ENCODE measurements around the gene WSCD2. TPM values are rescaled to one million over a fixed set of nuclear protein-coding genes. Genes with fewer than 3 reads are reported as not detected.

The WSCD2 gene
- total RNA-seq, 1 donor from 2014 or later: 72.9 TPM

DNA sequence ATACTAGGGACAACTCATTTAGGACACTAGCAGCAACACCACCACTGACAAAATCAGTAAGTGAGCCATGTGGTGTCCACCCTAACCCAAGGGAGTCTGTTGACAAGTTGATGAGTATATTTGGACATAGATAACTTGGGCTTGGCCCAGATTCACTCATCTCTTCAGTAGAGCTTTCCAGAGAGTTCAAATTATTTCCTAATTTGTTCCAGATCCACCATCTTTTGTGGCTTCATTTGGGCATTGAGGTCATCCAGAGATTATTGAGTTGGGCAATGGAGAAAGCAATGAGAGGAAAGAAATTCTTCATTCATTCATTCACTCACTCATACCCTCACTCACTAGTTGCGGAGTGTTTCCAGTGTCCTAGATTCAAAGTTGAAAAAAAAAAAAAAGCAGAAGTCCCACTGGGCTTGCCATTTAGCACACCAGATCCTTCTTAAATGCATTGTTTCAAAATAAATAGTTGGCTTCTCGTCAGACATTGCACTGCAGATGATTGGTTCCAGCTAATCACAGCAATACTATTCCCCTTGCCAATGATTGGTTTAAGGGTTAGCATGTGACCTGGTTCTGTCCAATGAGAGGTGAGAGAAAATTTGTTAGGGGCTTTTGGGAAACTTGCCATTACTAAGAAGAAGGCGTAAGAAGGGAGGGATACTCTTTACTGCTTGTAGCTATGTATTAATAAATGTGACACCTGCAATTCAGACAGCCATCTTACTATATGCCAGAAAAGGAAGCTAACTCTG is 31.8 kb upstream of the WSCD2 start:
- TF ChIP-seq, protein P1, sequence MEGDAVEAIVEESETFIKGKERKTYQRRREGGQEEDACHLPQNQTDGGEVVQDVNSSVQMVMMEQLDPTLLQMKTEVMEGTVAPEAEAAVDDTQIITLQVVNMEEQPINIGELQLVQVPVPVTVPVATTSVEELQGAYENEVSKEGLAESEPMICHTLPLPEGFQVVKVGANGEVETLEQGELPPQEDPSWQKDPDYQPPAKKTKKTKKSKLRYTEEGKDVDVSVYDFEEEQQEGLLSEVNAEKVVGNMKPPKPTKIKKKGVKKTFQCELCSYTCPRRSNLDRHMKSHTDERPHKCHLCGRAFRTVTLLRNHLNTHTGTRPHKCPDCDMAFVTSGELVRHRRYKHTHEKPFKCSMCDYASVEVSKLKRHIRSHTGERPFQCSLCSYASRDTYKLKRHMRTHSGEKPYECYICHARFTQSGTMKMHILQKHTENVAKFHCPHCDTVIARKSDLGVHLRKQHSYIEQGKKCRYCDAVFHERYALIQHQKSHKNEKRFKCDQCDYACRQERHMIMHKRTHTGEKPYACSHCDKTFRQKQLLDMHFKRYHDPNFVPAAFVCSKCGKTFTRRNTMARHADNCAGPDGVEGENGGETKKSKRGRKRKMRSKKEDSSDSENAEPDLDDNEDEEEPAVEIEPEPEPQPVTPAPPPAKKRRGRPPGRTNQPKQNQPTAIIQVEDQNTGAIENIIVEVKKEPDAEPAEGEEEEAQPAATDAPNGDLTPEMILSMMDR (conservative IDR thresholded peaks at IDR 0.05): no peak
- H3K4me3 Mint-ChIP-seq: no peak overlapping the region
- H3K36me3 Mint-ChIP-seq: no peaks in the 10 kb centered on the region
- H3K4me1 Mint-ChIP-seq (ENCODE audit: unreplicated experiment): peaks cover 6% of the 10 kb centered on the region
- no peak overlapping the region for H3K27ac Mint-ChIP-seq
- H3K9me3 Mint-ChIP-seq: no peaks in the 10 kb centered on the region
- DNase-seq (ENCODE audit: extremely low spot score, unreplicated experiment): no peak
- peaks cover 53% of the 10 kb centered on the region for H3K27me3 Mint-ChIP-seq

DNA sequence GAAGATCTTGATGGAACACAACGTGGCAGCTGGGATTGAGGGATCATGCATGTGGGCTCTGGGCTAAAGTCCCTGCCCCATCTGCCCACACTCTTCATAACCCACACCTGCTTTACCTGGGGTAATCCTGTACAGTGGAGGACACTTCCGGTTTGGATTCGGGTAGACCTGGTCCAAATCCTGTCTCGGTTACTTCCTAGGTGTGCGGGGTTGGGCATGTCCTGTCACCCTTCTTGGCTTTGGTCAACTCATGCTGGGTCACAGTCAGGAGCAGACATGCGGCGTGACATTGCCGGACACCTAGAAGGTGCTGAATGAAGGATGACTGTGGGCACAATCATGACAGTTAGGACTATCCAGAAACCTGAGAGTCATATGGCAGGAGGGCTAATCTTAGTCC is 30.7 kb upstream of the WSCD2 start:
- Mint-ChIP-seq H3K4me3 (no peak overlapping the region), H3K9me3 (no peaks in the 10 kb centered on the region), H3K4me1 (ENCODE audit: unreplicated experiment) (peaks cover 6% of the 10 kb centered on the region), H3K27ac (no peak overlapping the region), H3K36me3 (no peaks in the 10 kb centered on the region), H3K27me3 (peaks cover 45% of the 10 kb centered on the region)
- no peak for DNase-seq (ENCODE audit: extremely low spot score, unreplicated experiment)
- TF ChIP-seq, protein P1 (conservative IDR thresholded peaks at IDR 0.05): no peak

DNA sequence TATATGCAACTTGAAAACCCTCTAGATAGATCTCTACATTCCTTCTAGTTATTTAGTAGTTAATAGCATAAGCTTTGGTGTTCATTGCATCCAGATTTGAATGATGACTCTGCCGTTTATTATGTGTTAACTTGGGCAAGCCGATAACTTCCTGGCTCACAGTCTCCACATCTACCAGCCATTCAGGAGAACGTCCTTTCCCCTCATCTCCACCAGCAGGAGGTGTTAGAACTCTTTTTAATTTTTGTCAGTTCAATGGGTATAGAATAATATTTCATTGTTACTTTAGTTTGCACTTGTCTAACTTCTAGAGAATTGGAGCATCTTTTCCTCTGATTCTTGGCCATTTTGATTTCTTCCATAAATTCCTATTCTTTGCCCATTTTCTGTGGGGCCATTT is 30.0 kb upstream of the WSCD2 start:
- Mint-ChIP-seq H3K9me3 (no peaks in the 10 kb centered on the region), H3K4me1 (ENCODE audit: unreplicated experiment) (peaks cover 6% of the 10 kb centered on the region), H3K27ac (no peak overlapping the region), H3K36me3 (no peaks in the 10 kb centered on the region), H3K27me3 (peaks cover 41% of the 10 kb centered on the region), H3K4me3 (no peak overlapping the region)
- DNase-seq (ENCODE audit: extremely low spot score, unreplicated experiment): no peak
- TF ChIP-seq, protein P1 (conservative IDR thresholded peaks at IDR 0.05): peak; percentile 43

DNA sequence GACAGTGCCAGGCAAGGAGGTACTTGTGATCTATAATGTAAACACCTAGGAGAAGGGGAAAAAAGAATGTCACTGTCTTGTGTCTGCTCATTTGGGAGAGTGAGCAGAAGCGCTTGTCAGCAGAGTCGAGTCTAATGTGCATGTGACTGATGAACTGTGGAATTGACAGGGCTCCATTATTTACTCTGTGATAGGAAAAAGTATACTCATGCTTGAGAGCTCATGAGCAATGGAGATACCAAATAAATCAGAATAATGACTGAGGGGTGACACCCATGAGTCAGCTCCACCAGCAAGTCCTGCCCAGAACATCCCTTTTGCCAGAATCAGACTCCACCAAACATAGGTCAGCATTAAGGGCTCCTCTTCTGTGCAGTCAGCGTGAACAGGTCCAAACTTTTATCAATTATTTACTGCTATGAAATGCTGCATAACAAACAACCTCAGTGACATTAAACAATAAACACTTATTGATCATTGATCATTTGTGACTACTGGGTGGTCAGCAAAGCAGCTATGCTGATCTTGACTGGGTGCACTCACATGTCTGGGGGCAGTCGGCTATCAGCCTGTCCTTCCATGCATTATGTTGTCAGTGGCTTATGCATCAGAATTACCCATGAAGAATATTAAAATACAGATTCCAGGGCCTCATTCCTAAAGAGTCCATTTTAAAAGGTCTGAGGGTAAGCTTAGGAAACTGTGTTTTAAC is 29.2 kb upstream of the WSCD2 start:
- Mint-ChIP-seq H3K9me3 (no peaks in the 10 kb centered on the region), H3K36me3 (no peaks in the 10 kb centered on the region), H3K4me1 (ENCODE audit: unreplicated experiment) (peaks cover 6% of the 10 kb centered on the region), H3K27ac (no peak overlapping the region), H3K27me3 (peaks cover 33% of the 10 kb centered on the region), H3K4me3 (no peak overlapping the region)
- TF ChIP-seq, protein P1 (conservative IDR thresholded peaks at IDR 0.05): no peak
- DNase-seq (ENCODE audit: extremely low spot score, unreplicated experiment): no peak

DNA sequence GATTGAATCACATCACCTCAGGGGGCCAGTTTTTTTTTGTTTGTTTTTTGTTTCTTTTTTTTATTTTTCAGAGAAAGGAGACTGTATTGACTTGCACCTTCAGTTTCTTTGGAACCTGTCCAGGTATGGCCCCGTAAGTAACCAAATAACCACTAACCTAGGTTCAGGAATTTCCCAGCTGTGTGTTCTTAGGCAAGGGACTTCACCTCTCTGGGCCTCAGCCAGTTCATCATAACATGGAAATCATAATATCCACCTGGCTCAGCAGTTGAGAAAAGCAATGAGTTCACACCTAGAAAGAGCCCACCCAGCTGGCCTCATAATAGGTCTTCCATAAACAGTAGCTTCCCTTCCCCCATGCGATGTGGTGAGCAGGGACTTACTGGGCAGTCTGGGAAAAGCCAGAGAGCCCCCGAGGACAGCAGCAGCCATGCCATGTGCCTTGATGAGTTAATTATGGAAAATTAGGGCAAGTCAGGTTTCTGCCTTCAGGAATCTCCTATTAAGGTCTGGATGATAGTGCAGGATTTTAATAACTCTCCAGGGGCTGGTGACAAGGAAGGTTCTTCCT is 27.4 kb upstream of the WSCD2 start:
- no peak overlapping the region for H3K4me3 Mint-ChIP-seq
- DNase-seq (ENCODE audit: extremely low spot score, unreplicated experiment): no peak
- TF ChIP-seq, protein P1 (conservative IDR thresholded peaks at IDR 0.05): no peak
- peaks cover 6% of the 10 kb centered on the region for H3K4me1 Mint-ChIP-seq (ENCODE audit: unreplicated experiment)
- H3K27ac Mint-ChIP-seq: no peak overlapping the region
- no peaks in the 10 kb centered on the region for H3K9me3 Mint-ChIP-seq
- H3K27me3 Mint-ChIP-seq: peaks cover 29% of the 10 kb centered on the region
- no peaks in the 10 kb centered on the region for H3K36me3 Mint-ChIP-seq

All from type B pancreatic cell (in vitro differentiated cells).